ENCODE data around the gene FNDC3B.

The FNDC3B gene

DNA sequence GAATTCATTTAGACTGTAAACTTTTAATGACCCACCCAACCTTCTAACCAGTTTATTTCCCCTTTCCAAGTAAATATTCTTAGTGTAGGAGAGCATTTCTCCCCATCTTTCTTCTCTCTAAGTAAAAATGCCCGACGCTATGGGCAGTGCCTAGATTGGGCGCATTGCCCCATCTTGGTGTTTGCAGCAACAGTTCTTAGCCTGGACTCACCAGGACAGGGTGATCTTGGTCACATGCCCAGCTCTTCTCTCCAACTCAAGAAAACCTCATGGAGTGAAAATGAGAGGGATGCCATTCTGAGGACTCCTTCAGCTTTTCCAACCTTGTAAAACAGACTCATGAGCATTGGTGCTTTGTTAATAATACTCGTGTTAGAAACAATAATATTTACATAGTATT, 332.2 kb downstream of the FNDC3B start:
- DNase-seq (ENCODE audit: low read depth) = no peak

DNA sequence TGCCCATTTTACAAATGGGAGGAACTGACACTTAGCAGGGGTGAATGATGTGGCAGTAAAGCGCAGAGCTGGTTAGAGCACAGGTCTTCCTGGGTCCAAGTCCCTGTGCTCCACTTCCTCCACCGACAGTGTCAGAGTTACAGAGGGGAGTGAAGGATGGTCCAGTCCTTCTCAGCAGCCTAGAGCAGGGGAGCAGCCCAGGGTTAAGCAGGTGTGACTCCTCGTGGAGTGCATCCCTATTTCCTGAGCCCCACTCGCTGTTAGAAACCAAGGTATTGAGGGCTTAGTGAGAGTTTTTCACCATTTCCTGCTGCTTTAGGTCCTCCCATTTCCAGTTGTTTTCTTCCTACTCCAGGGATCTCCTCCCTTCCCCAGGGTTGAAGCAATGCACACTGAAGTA, 333.5 kb downstream of the FNDC3B start:
- DNase-seq (ENCODE audit: low read depth) = no peak

DNA sequence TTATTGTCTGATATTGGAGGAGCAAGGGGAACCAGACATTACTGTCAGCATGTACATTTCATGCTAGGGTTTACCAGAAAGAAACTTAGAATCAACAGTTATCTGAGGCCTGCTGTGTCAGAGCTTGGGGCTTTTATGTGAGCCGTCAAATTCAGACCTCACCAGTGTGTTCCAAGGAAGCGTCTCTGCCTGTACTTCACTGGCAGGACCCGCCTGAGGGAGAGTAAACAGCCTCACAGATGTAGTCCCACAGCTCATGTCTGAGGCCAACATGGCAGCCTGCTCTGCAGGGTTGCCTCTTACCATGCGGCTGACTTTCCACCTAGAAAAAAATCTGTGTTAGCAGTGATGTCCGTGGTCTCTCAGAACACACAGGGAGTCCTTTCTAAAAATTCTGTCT, 334.5 kb downstream of the FNDC3B start:
- DNase-seq (ENCODE audit: low read depth) = no peak

GRCh38 chr3:172375206-172375850, 335.9 kb downstream of the FNDC3B start:
- no peak for DNase-seq (ENCODE audit: low read depth)

DNA sequence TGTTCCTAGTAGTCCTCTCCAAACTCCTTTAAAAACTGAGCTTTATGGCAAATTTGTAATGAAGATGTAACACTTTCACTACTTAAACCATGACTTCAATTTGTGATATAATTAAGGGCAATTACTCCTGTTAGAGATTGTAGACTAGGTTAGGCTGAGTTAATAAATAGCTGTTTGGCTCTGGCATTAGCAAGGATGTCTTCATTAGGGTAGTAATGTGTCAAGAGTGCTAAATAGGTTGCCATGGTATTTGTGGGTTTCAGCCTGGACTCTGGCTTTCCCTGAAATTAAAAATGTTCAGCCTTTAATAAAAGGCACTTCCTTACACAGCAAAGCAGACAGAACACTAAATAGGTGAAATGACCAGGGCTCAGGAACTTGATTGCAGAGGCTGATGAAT, 337.0 kb downstream of the FNDC3B start:
- DNase-seq (ENCODE audit: low read depth) = no peak

GRCh38 chr3:172376881-172377280, 337.5 kb downstream of the FNDC3B start:
- DNase-seq (ENCODE audit: low read depth) = no peak

- DNase-seq (ENCODE audit: low read depth) = no peak
Observed at GRCh38 chr3:172378439-172378838, 339.1 kb downstream of the FNDC3B start.

GRCh38 chr3:172379372-172379771, 340.0 kb downstream of the FNDC3B start:
- DNase-seq (ENCODE audit: low read depth) = no peak

DNA sequence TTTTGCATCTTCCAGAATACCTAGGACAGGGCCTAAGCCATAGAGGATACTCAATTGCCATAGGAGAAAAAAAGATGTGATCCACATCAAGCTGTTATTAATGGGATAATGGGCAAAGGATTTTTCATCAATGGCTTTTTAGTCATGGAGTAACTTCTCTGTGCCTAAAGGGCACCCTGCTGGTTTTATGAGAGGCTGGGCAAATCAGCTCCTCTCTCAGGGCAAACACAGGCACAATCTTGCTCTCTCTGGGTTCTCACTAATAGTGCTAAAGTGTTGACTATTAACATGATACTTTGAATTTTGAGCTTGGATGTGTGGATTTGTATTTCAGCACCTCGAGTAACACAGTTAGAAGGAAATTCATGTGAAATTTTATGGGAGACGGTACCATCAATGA, 341.3 kb downstream of the FNDC3B start:
- no peak for DNase-seq (ENCODE audit: low read depth)

DNA sequence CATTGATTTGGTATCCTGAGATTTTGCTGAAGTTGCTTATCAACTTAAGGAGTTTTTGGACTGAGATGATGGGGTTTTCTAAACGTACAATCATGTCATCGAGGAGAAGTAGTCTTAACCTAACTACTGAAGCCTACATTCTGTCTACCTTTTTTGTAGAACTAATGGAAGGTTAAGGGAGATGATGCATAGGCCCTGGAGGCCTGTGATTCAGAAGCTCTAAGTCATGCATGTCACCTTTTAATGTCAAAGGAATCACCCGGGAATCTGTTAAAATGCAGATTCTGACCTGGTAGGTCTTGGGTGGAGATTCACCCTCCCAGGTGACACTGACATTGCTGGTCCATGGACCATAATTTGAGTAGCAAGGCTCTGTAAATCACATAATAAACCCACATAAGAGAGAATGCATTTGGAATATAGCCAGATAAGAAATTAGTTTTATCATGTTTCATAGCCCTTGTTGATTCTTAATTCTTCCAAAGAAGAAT, 344.0 kb downstream of the FNDC3B start:
- no peak for DNase-seq (ENCODE audit: low read depth)

- DNase-seq (ENCODE audit: low read depth) = no peak
Observed at GRCh38 chr3:172384836-172385235, 345.5 kb downstream of the FNDC3B start.

DNA sequence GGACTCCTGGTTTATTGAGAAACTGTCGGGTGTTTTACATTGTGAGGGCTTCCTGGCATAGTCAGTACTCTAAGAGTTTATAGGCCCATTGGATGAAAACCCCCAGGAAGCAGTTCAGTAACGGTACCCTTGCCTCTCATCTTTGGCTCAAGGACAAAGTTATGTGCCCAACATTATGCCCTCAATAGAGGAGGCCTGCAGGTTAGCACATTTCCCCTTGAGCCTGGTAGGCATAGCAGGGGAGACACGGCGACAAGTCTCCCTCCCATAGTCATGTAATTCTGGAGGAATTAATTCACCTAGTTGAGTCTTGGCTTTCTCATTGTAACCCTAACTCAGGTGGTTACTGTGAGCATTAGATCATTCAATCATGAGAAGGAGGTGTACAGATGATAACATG, 348.4 kb downstream of the FNDC3B start:
- DNase-seq (ENCODE audit: low read depth) = no peak

DNA sequence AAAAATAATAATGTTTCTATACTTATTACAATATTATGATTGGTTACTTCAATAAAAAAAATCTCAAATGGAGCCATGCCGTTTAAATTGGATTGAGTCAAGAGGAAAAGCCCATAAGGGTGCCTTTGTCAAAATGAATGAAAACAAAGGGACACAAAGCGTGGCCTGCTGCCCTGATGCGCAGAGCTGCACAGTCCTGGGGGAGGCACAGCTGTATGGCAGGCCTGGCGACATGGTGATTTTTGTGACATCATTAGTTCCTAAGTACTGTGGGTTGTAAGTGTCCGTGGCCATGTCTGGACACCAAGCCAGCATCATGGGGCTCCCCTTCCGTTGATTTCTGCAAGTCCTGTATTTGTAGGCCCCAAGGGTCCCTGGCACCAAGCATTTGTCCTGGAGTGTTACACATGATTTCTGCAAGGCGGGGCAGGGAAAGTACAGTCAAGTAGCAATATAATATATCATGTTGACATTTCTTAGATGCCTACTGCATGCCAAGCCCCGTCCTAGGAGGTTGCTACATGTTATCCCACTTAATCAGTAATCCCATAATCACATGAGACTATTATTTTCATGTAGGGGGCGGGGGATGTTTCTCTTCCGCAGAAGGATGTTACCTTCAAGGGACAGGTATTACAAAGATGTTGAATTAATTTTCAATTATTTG, 349.2 kb downstream of the FNDC3B start:
- no peak for DNase-seq (ENCODE audit: low read depth)

DNA sequence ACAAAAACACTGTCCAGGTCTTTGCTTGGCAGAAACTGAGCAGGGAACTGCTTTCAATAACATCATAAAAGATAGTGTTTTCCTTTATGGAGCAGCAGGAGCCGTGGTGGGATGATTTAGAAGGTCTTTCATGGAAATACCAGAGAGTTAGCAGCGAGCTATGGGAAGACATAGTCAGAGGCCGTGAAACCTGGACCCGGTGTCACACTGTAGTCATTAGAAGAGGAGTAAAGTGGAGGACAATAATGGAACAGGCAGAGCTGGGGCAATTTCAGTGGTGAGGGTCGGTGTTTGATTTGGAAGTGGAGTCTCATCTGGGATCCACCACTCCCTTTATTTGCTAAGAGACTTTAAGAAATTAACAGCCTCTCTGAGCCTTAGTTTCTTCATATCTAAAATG, 351.4 kb downstream of the FNDC3B start:
- DNase-seq (ENCODE audit: low read depth) = no peak

DNA sequence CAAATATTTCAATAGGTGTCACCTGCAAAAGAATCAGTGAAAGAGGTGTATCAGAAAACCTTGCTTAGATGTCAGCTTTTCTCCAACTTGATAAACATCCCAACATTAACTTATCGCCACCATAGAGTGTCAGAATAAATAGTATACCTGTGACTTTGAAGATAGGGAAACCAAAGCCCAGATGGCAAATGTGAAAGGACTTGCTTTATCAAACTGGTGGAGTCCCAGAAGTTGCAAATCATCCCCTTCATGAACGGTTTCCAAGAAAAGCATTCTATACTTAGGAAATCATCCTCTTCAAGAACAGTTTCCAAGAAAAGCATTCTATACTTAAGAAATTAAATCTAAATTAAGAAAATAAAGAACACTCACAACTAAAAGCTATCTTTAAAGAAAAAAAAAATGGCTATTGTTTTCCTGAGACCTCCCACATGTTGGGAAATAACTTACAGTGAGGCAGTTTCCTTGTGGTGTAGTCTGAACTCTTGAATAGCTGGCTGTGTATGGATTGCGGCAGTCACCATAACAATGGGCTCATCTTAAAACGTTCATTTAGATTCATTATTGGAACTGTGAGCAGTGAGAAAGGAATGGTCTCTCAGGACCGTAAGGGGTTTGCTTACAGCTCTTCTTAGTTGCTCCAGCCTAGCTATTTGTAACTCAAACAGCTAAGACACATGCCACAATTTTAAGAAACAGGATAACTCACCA, 352.4 kb downstream of the FNDC3B start:
- DNase-seq (ENCODE audit: low read depth) = no peak

DNA sequence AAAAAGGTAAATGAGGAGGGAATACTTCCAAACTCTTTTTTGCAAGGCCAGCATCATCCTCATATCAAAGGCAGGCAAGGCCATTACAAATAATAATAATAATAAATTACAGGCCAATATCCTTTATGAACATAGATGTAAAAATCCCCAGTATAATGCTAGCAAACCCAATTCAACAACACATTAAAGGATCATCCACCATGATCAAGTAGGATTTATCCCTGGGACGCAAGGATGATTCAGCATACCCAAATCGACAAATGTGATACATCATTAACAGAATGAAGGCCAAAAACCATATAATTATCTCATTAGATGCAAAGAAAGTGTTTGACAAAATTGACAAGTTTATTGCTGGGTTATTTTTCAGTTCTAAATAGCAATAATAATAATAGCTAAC, 355.3 kb downstream of the FNDC3B start:
- DNase-seq (ENCODE audit: low read depth) = no peak

GRCh38 chr3:172396400-172396799, 357.0 kb downstream of the FNDC3B start:
- DNase-seq (ENCODE audit: low read depth) = no peak

DNA sequence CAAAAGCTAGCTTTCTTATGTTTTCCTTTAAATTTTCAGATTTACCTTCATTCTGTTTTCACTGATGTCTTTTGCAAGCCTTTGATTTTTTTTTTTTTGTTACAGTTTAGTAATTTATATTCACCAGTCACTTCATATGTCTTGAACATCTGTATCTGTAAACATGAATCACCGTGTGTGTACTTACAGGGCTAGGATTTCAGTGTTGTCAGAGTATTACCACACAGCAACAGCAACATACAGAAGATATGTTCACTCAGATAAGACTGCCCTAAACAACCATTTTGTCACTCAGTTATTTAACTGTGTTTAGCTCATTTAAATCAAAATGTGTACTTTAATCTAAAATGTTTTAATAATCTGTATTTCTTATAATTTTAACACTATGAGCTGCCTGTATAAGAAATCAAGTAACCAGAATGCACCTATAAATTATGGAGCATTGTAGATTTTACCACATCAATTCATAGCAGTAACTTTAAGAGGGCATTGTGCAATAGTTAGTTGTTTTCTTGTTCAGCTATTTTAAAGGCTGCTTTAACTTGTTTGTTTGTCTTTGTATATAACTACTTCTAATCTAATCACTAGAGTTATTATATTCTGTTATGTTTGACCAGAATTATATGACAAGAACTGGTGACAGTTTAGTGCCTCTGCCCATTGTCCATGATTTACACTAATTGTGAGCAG, 358.5 kb downstream of the FNDC3B start:
- no peak for DNase-seq (ENCODE audit: low read depth)

GRCh38 chr3:172398484-172398883, 359.1 kb downstream of the FNDC3B start:
- no peak for DNase-seq (ENCODE audit: low read depth)

DNA sequence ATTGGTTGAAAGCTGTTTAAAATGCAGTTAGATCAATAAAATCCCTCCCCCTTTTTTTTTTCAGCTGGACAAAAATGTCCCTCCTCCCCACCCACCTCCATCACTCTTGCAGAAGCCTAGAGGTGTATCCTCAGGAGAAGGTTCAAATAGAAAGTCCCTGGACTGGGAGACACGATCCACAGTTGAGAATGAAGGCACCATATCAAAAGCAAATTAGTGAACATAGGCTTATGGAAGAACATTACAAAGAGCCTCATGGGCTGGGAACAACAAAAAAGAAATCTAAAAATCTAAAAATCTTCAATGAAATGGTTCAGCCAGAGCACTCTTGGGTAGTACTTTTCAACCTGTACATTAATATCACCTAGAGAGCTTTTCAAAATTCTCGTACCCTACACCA, 362.7 kb downstream of the FNDC3B start:
- no peak for DNase-seq (ENCODE audit: low read depth)

- DNase-seq (ENCODE audit: low read depth) = no peak
Observed at GRCh38 chr3:172402892-172403643, 363.7 kb downstream of the FNDC3B start.

Data from HS-5 (cell line).